HFF-Myc (cell line): ENCODE results near the gene SLC24A2.

Source experiments
- DNase-seq: peaks from one replicate; pipeline ENCODE4 v3.0.0-alpha.2; 2011; ENCODE audit warnings: low read depth; ENCODE audit errors: extremely low read depth
- H3K4me3 ChIP-seq: replicated peaks from 2 replicates; pipeline ENCODE4 v1.5.1; 2011; ENCODE audit warnings: low read depth, mild to moderate bottlenecking, control low read depth, low read length
- CTCF ChIP-seq: IDR thresholded peaks from 2 replicates; pipeline ENCODE4 v1.5.1; 2012; ENCODE audit warnings: mild to moderate bottlenecking, low read depth, low read length, control low read depth; ENCODE audit errors: missing control alignments

SLC24A2 gene

GRCh38 chr9:19768798-19769197 lies 20.0 kb downstream of the SLC24A2 start:
- no peak for TF ChIP-seq CTCF
- no peak overlapping the region for H3K4me3 ChIP-seq
- DNase-seq, result no peak

- no peak overlapping the region for H3K4me3 ChIP-seq
- DNase-seq, result no peak
- TF ChIP-seq CTCF, result no peak
Measured at GRCh38 chr9:19759066-19759465, 29.8 kb downstream of the SLC24A2 start.

- TF ChIP-seq CTCF, result no peak
- DNase-seq, result no peak
- no peak overlapping the region for H3K4me3 ChIP-seq
Measured at GRCh38 chr9:19757745-19758144, 31.1 kb downstream of the SLC24A2 start.

GRCh38 chr9:19754921-19755320 lies 33.9 kb downstream of the SLC24A2 start:
- no peak for TF ChIP-seq CTCF
- DNase-seq, result no peak
- no peak overlapping the region for H3K4me3 ChIP-seq

- DNase-seq, result no peak
- no peak overlapping the region for H3K4me3 ChIP-seq
- TF ChIP-seq CTCF, result no peak
Measured at GRCh38 chr9:19748278-19749126, 40.3 kb downstream of the SLC24A2 start.

- TF ChIP-seq CTCF, result no peak
- DNase-seq, result no peak
- no peak overlapping the region for H3K4me3 ChIP-seq
Measured at GRCh38 chr9:19746223-19746622, 42.6 kb downstream of the SLC24A2 start.
